ENCODE data around the gene RANBP2.

DNA sequence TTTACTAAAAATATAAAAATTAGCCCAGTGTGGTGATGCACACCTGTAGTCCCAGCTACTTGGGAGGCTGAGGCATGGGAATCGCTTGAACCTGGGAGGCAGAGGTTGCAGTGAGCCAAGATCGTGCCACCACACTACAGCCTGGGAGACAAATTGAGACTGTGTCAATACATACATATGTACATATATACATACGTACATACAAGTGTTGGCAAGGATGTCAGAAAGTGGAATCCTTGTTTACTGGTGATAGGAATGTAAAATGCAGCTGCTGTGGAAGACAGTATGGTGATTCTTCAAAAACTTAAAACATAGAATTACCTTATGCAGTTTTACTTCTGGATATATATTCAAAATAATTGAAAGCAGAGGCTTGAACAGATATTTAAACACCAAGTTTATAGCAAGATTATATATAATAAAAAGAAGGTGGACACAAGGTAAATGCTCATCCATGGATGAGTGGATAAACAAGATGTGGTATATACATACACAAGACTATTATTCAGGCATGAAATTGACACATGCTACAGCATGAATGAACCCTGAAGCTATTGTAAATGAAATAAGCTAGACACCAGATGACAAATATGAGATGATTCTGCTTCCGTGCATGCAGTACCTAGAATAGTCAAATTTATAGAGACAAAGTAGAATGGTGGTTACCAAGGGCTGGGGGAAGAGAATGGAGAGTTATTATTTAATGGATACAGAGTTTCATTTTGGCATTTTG lies 110.5 kb downstream of the RANBP2 start:
- TF ChIP-seq, protein P1, sequence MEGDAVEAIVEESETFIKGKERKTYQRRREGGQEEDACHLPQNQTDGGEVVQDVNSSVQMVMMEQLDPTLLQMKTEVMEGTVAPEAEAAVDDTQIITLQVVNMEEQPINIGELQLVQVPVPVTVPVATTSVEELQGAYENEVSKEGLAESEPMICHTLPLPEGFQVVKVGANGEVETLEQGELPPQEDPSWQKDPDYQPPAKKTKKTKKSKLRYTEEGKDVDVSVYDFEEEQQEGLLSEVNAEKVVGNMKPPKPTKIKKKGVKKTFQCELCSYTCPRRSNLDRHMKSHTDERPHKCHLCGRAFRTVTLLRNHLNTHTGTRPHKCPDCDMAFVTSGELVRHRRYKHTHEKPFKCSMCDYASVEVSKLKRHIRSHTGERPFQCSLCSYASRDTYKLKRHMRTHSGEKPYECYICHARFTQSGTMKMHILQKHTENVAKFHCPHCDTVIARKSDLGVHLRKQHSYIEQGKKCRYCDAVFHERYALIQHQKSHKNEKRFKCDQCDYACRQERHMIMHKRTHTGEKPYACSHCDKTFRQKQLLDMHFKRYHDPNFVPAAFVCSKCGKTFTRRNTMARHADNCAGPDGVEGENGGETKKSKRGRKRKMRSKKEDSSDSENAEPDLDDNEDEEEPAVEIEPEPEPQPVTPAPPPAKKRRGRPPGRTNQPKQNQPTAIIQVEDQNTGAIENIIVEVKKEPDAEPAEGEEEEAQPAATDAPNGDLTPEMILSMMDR (IDR thresholded peaks at IDR 0.05 in 2 of 3, conservative IDR thresholded peaks at IDR 0.05 in 1 of 3; ENCODE audit: borderline replicate concordance in 1 of 3, insufficient read depth in 1 of 3, low read depth in 2 of 3, low read length in 2 of 3), result no peak
- no peak for TF ChIP-seq SIN3A (IDR thresholded peaks at IDR 0.05; ENCODE audit: low read depth)
